Subcutaneous abdominal adipose tissue (tissue), 5 donors: ENCODE data around the gene DKK3.
A peak's percentile ranks its signal among the peaks of the same experiment; 100 is the strongest.

Source experiments
- H3K27ac ChIP-seq: one replicate; pipeline ENCODE4 v1.7.0; 2013; ENCODE audit warnings: low read depth, mild to moderate bottlenecking, inconsistent platforms, low read length, moderate library complexity
- H3K27me3 ChIP-seq, 5 donors: one replicate each; pipeline ENCODE4 v1.7.0; 2013; ENCODE audit warnings: low read length in 5 of 5, inconsistent platforms in 1 of 5; ENCODE audit not compliant: control insufficient read depth in 5 of 5, insufficient read depth in 4 of 5
- H3K36me3 ChIP-seq, 5 donors: one replicate each; pipeline ENCODE4 v1.7.0; 2013; ENCODE audit warnings: low read length in 5 of 5; ENCODE audit not compliant: control insufficient read depth in 5 of 5, insufficient read depth in 5 of 5
- H3K4me1 ChIP-seq, 5 donors: one replicate each; pipeline ENCODE4 v1.7.0; 2013; ENCODE audit warnings: low read length in 5 of 5, mild to moderate bottlenecking in 3 of 5, moderate library complexity in 1 of 5; ENCODE audit not compliant: control insufficient read depth in 5 of 5, insufficient read depth in 5 of 5
- H3K4me3 ChIP-seq, 5 donors: one replicate each; pipeline ENCODE4 v1.7.0; 2013; ENCODE audit warnings: low read length in 5 of 5, low read depth in 1 of 5
- H3K9ac ChIP-seq, 5 donors: one replicate each; pipeline ENCODE4 v1.7.0; 2013; ENCODE audit warnings: low read length in 5 of 5, mild to moderate bottlenecking in 4 of 5, moderate library complexity in 3 of 5
- H3K9me3 ChIP-seq, 5 donors: one replicate each; pipeline ENCODE4 v1.7.0; 2013; ENCODE audit warnings: low read length in 5 of 5; ENCODE audit not compliant: control insufficient read depth in 5 of 5
- donor health status: healthy.
- donor health status: healthy.
- donor health status: healthy.
- donor health status: healthy.
- donor health status: healthy.

The DKK3 gene

GRCh38 chr11:11931461-11932055 is 76.9 kb downstream of the DKK3 start:
- H3K4me3 ChIP-seq = no peak overlapping the region
- H3K27ac ChIP-seq = no peak overlapping the region
- no peaks in the 10 kb centered on the region for H3K9me3 ChIP-seq
- H3K4me1 ChIP-seq = no peaks in the 10 kb centered on the region
- peaks cover 39 to 62% (median 44%) of the 10 kb centered on the region in 5 donors for H3K36me3 ChIP-seq
- H3K27me3 ChIP-seq = no peaks in the 10 kb centered on the region
- no peak overlapping the region for H3K9ac ChIP-seq

GRCh38 chr11:11929920-11930319 is 78.5 kb downstream of the DKK3 start:
- H3K36me3 ChIP-seq = peaks cover 31 to 54% (median 36%) of the 10 kb centered on the region in 5 donors
- no peaks in the 10 kb centered on the region for H3K9me3 ChIP-seq
- H3K4me1 ChIP-seq = no peaks in the 10 kb centered on the region
- no peak overlapping the region for H3K9ac ChIP-seq
- no peaks in the 10 kb centered on the region for H3K27me3 ChIP-seq
- H3K4me3 ChIP-seq = no peak overlapping the region
- H3K27ac ChIP-seq = no peak overlapping the region

GRCh38 chr11:11923828-11924227 is 84.6 kb downstream of the DKK3 start:
- H3K9ac ChIP-seq = no peak overlapping the region
- H3K4me1 ChIP-seq = no peaks in the 10 kb centered on the region
- no peaks in the 10 kb centered on the region for H3K9me3 ChIP-seq
- H3K36me3 ChIP-seq = peaks cover 3 to 42% (median 9%) of the 10 kb centered on the region in 5 donors
- H3K4me3 ChIP-seq = no peak overlapping the region
- H3K27ac ChIP-seq = no peak overlapping the region
- H3K27me3 ChIP-seq = no peaks in the 10 kb centered on the region

GRCh38 chr11:11916981-11917399 is 91.4 kb downstream of the DKK3 start:
- no peak overlapping the region for H3K9ac ChIP-seq
- H3K27me3 ChIP-seq = no peaks in the 10 kb centered on the region
- no peak overlapping the region for H3K4me3 ChIP-seq
- H3K4me1 ChIP-seq = peaks cover 0 to 5% (median 4%) of the 10 kb centered on the region in 5 donors
- peaks cover 0 to 14% (median 4%) of the 10 kb centered on the region in 5 donors for H3K36me3 ChIP-seq
- peak overlapping the region; percentile 12 for H3K27ac ChIP-seq
- H3K9me3 ChIP-seq = no peaks in the 10 kb centered on the region

GRCh38 chr11:11915625-11916024 is 92.8 kb downstream of the DKK3 start:
- H3K27me3 ChIP-seq = no peaks in the 10 kb centered on the region
- no peaks in the 10 kb centered on the region for H3K9me3 ChIP-seq
- no peak overlapping the region for H3K9ac ChIP-seq
- no peak overlapping the region for H3K4me3 ChIP-seq
- H3K36me3 ChIP-seq = peaks cover under 1 to 13% (median 3%) of the 10 kb centered on the region in 5 donors
- H3K27ac ChIP-seq = no peak overlapping the region
- peaks cover 0 to 5% (median 4%) of the 10 kb centered on the region in 5 donors for H3K4me1 ChIP-seq

- Histone ChIP-seq H3K27me3 (no peaks in the 10 kb centered on the region), H3K9ac (no peak overlapping the region), H3K27ac (no peak overlapping the region), H3K4me3 (no peak overlapping the region), H3K4me1 (peaks cover 0 to 5% (median 4%) of the 10 kb centered on the region in 5 donors), H3K9me3 (no peaks in the 10 kb centered on the region), H3K36me3 (peaks cover 10 to 13% (median 11%) of the 10 kb centered on the region in 5 donors)
Observed at GRCh38 chr11:11913395-11913794, 95.0 kb downstream of the DKK3 start.
